ENCODE data around the gene PRPSAP2.

GRCh38 chr17:18866866-18867813, 9.2 kb downstream of the PRPSAP2 start:
- TF ChIP-seq, protein P1, sequence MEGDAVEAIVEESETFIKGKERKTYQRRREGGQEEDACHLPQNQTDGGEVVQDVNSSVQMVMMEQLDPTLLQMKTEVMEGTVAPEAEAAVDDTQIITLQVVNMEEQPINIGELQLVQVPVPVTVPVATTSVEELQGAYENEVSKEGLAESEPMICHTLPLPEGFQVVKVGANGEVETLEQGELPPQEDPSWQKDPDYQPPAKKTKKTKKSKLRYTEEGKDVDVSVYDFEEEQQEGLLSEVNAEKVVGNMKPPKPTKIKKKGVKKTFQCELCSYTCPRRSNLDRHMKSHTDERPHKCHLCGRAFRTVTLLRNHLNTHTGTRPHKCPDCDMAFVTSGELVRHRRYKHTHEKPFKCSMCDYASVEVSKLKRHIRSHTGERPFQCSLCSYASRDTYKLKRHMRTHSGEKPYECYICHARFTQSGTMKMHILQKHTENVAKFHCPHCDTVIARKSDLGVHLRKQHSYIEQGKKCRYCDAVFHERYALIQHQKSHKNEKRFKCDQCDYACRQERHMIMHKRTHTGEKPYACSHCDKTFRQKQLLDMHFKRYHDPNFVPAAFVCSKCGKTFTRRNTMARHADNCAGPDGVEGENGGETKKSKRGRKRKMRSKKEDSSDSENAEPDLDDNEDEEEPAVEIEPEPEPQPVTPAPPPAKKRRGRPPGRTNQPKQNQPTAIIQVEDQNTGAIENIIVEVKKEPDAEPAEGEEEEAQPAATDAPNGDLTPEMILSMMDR (conservative IDR thresholded peaks at IDR 0.05; ENCODE audit: low read depth, low read length) = no peak
- TF ChIP-seq NFE2L2 (IDR thresholded peaks at IDR 0.05; ENCODE audit: low read depth, low read length) (no peak), POLR2A (IDR thresholded peaks at IDR 0.05; ENCODE audit: low read depth, low read length) (no peak), BHLHE40 (IDR thresholded peaks at IDR 0.05; ENCODE audit: low read depth, low read length) (no peak), SMC3 (IDR thresholded peaks at IDR 0.05; ENCODE audit: low read depth, low read length) (no peak), MXI1 (IDR thresholded peaks at IDR 0.05; ENCODE audit: borderline replicate concordance, low read depth, low read length) (no peak), CEBPB (IDR thresholded peaks at IDR 0.05; ENCODE audit: low read depth, low read length) (no peak)
- TF ChIP-seq, protein P2, sequence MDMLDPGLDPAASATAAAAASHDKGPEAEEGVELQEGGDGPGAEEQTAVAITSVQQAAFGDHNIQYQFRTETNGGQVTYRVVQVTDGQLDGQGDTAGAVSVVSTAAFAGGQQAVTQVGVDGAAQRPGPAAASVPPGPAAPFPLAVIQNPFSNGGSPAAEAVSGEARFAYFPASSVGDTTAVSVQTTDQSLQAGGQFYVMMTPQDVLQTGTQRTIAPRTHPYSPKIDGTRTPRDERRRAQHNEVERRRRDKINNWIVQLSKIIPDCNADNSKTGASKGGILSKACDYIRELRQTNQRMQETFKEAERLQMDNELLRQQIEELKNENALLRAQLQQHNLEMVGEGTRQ (IDR thresholded peaks at IDR 0.05; ENCODE audit: low read depth, low read length) = no peak
